IMR-90 (cell line): ENCODE results near the gene HRH3. TPM values are rescaled to one million over a fixed set of nuclear protein-coding genes. Genes with fewer than 3 reads are reported as not detected.

Experiments used
- ATAC-seq: fragments of 200-7000 bp; cut with Tn5 transposase; 2 replicates; pipeline ENCODE4 v1.9.1; 2020; ENCODE audit warnings: low read depth, mild to moderate bottlenecking, moderate library complexity
- BruUV-seq: library from RNA; stranded (reverse); fragments of 400-500 nt; replicated peaks from 2 replicates; lab custom pipeline; 2021; lab: Mats Ljungman, UMichigan
- CTCF ChIA-PET: fragments of 300-600 bp; formaldehyde crosslinking; extraction: SDS; loops from one replicate; lab custom pipeline; 2021; ENCODE audit warnings: antibody characterized with exemption; lab: Yijun Ruan, JAX
- POLR2A ChIA-PET: fragments of 300-600 bp; sonication (Branson Sonifier 250); formaldehyde crosslinking; loops from one replicate; lab custom pipeline; 2022; ENCODE audit warnings: antibody characterized with exemption; ENCODE audit not compliant: unreplicated experiment; lab: Charles Lee
- DNase-seq: peaks from one replicate; pipeline ENCODE4 v3.0.0; 2013
- H2AFZ ChIP-seq: replicated peaks from 2 replicates; pipeline ENCODE3; 2013; ENCODE audit warnings: low read length, mild to moderate bottlenecking; ENCODE audit not compliant: poor library complexity
- H2AK5ac ChIP-seq: 2 replicates; pipeline ENCODE4 v1.6.1; 2013; ENCODE audit warnings: low read depth, low read length, inconsistent platforms
- H2AK9ac ChIP-seq: replicated peaks from 2 replicates; pipeline ENCODE3; 2013; ENCODE audit warnings: mild to moderate bottlenecking, low read depth, low read length, moderate library complexity; ENCODE audit not compliant: poor library complexity
- H2BK120ac ChIP-seq: 2 replicates; pipeline ENCODE4 v1.6.1; 2013; ENCODE audit warnings: low read depth, low read length, inconsistent platforms
- H2BK15ac ChIP-seq: 3 replicates; pipeline ENCODE4 v1.6.1; 2013; ENCODE audit warnings: low read depth, low read length, inconsistent platforms
- H2BK20ac ChIP-seq: 2 replicates; pipeline ENCODE4 v1.6.1; 2013; ENCODE audit warnings: low read depth, mild to moderate bottlenecking, inconsistent platforms, low read length, moderate library complexity
- H2BK5ac ChIP-seq: 2 replicates; pipeline ENCODE4 v1.6.1; 2013; ENCODE audit warnings: mild to moderate bottlenecking, low read depth, low read length, inconsistent platforms; ENCODE audit not compliant: poor library complexity, severe bottlenecking
- H3K14ac ChIP-seq: replicated peaks from 2 replicates; pipeline ENCODE4 v1.6.1; 2013; ENCODE audit warnings: low read depth, low read length, inconsistent platforms
- H3K18ac ChIP-seq: 2 replicates; pipeline ENCODE4 v1.6.1; 2013; ENCODE audit warnings: low read depth, low read length, control low read depth
- H3K23ac ChIP-seq: 2 replicates; pipeline ENCODE4 v1.6.1; 2013; ENCODE audit warnings: low read depth, low read length, inconsistent platforms
- H3K27ac ChIP-seq: 2 replicates; pipeline ENCODE4 v1.5.1; 2013; ENCODE audit warnings: mild to moderate bottlenecking, control low read depth, low read length; ENCODE audit not compliant: insufficient read depth
- H3K27me3 ChIP-seq: 2 replicates; pipeline ENCODE4 v1.6.1; 2013; ENCODE audit warnings: low read length; ENCODE audit not compliant: control insufficient read depth, insufficient read depth
- H3K36me3 ChIP-seq: 2 replicates; pipeline ENCODE4 v1.6.1; 2013; ENCODE audit warnings: low read length, mixed read lengths; ENCODE audit not compliant: control insufficient read depth, insufficient read depth
- H3K4ac ChIP-seq: 2 replicates; pipeline ENCODE4 v1.6.1; 2013; ENCODE audit warnings: low read depth, low read length, inconsistent platforms
- H3K4me1 ChIP-seq: 2 replicates; pipeline ENCODE4 v1.6.1; 2013; ENCODE audit warnings: low read length, mixed read lengths; ENCODE audit not compliant: control insufficient read depth, insufficient read depth
- H3K4me2 ChIP-seq: 2 replicates; pipeline ENCODE4 v1.6.1; 2013; ENCODE audit warnings: low read depth, mild to moderate bottlenecking, control low read depth, low read length, moderate library complexity
- H3K4me3 ChIP-seq: 2 replicates; pipeline ENCODE4 v1.5.1; 2013; ENCODE audit warnings: low read depth, mild to moderate bottlenecking, control low read depth, low read length, moderate library complexity; ENCODE audit not compliant: insufficient read depth
- H3K56ac ChIP-seq: 2 replicates; pipeline ENCODE4 v1.6.1; 2013; ENCODE audit warnings: low read length, inconsistent platforms; ENCODE audit not compliant: insufficient read depth; ENCODE audit errors: extremely low read depth
- H3K79me1 ChIP-seq, 2 experiments: 2 replicates each; pipeline ENCODE4 v1.6.1; 2013; ENCODE audit warnings: low read length in 2 of 2, inconsistent platforms in 1 of 2, low read depth in 1 of 2
- H3K9ac ChIP-seq: 2 replicates; pipeline ENCODE4 v1.6.1; 2013; ENCODE audit warnings: low read depth, low read length, control low read depth
- H3K9me1 ChIP-seq: 2 replicates; pipeline ENCODE4 v1.6.1; 2013; ENCODE audit warnings: low read length, inconsistent platforms; ENCODE audit not compliant: insufficient read depth
- H3K9me3 ChIP-seq: 2 replicates; pipeline ENCODE4 v1.6.1; 2013; ENCODE audit warnings: low read length; ENCODE audit not compliant: control insufficient read depth, insufficient read depth
- H4K20me1 ChIP-seq: 2 replicates; pipeline ENCODE4 v1.6.1; 2013; ENCODE audit warnings: low read length, inconsistent platforms; ENCODE audit not compliant: insufficient read depth
- H4K5ac ChIP-seq: 2 replicates; pipeline ENCODE4 v1.6.1; 2013; ENCODE audit warnings: mild to moderate bottlenecking, low read depth, low read length, control low read depth
- H4K8ac ChIP-seq, 2 experiments: 2 replicates each; pipeline ENCODE4 v1.6.1; 2013; ENCODE audit warnings: low read depth in 2 of 2, low read length in 2 of 2, control low read depth in 1 of 2, inconsistent platforms in 1 of 2
- H4K91ac ChIP-seq: 2 replicates; pipeline ENCODE4 v1.6.1; 2013; ENCODE audit warnings: low read depth, low read length, inconsistent platforms; ENCODE audit not compliant: insufficient read depth
- CTCF ChIP-seq: conservative IDR thresholded peaks from 2 replicates; pipeline ENCODE4 v1.5.1; 2012; ENCODE audit warnings: mild to moderate bottlenecking, low read depth, low read length, improper control_type of control experiment
- FOS ChIP-seq: fragments of 150-350 bp; IDR thresholded peaks from 2 replicates; pipeline ENCODE4 v1.6.1; 2016; ENCODE audit warnings: low read depth, low read length
- MAFK ChIP-seq: IDR thresholded peaks from 2 replicates; pipeline ENCODE4 v1.6.1; 2012; ENCODE audit warnings: low read depth, low read length, improper control_type of control experiment
- MAZ ChIP-seq: IDR thresholded peaks from 2 replicates; pipeline ENCODE4 v1.6.1; 2012; ENCODE audit warnings: low read depth, mild to moderate bottlenecking, low read length, improper control_type of control experiment, moderate library complexity, borderline replicate concordance
- MXI1 ChIP-seq: IDR thresholded peaks from 2 replicates; pipeline ENCODE4 v1.6.1; 2012; ENCODE audit warnings: low read depth, mild to moderate bottlenecking, low read length, moderate library complexity, borderline replicate concordance
- NFE2L2 ChIP-seq: fragments of 150-350 bp; IDR thresholded peaks from 2 replicates; pipeline ENCODE4 v1.6.1; 2016; ENCODE audit warnings: low read depth, mild to moderate bottlenecking, low read length
- RCOR1 ChIP-seq: IDR thresholded peaks from 2 replicates; pipeline ENCODE4 v1.6.1; 2012; ENCODE audit warnings: mild to moderate bottlenecking, low read length, improper control_type of control experiment; ENCODE audit not compliant: insufficient replicate concordance
- RFX5 ChIP-seq: IDR thresholded peaks from 2 replicates; pipeline ENCODE4 v1.8.0; 2012; ENCODE audit warnings: low read depth, mild to moderate bottlenecking, low read length, moderate library complexity
- SMC3 ChIP-seq: fragments of 150-350 bp; IDR thresholded peaks from 2 replicates; pipeline ENCODE4 v1.6.1; 2016; ENCODE audit warnings: low read depth, mild to moderate bottlenecking, antibody characterized with exemption, low read length, moderate library complexity
- WGBS, 2 experiments: methylation state at CpG; one replicate each; pipeline versions ENCODE4 v1.1.5 to v1.1.7; 2013; ENCODE audit warnings: missing lambda C conversion rate in 2 of 2; ENCODE audit not compliant: insufficient read length in 1 of 2; ENCODE audit errors: extremely low coverage in 2 of 2; 5-methylcytosine and 5-hydroxymethylcytosine counted together
- dilution Hi-C: fragments of 300-500 bp; cut with HindIII; formaldehyde crosslinking; loops from one replicate; pipeline ENCODE4 v1.14.3; 2018; ENCODE audit warnings: low sequenced_read_pairs; ENCODE audit not compliant: unreplicated experiment
- in situ Hi-C: fragments of 300-500 bp; cut with MboI; formaldehyde crosslinking; loops from 3 replicates; pipeline ENCODE4 v1.14.3; 2019; ENCODE audit warnings: low sequenced_read_pairs, inconsistent platforms, mixed read lengths
- intact Hi-C: fragments of 100-400 bp; cut with micrococcal nuclease; formaldehyde crosslinking; loops from 2 replicates; pipeline ENCODE4 v1.10.0; 2022
- polyA plus RNA-seq, 3 experiments: library from polyadenylated mRNA; depleted of rRNA; stranded (reverse); fragments of >200 nt; gene quantifications; 2 replicates each; pipeline ENCODE4 v1.2.3, GENCODE V29; 2012; ENCODE audit warnings: low replicate concordance in 1 of 3
- total RNA-seq: library from RNA; depleted of rRNA; stranded (reverse); fragments of >200 nt; gene quantifications from 2 replicates; pipeline ENCODE4 v1.2.3, GENCODE V29; 2012

Gene HRH3
- total and polyA plus RNA-seq, 2 of the 4 experiments (the other 2 are of a cell fraction): not detected

- no peak overlapping the region for H2AK9ac ChIP-seq
- H2BK20ac ChIP-seq: no peak overlapping the region
- ATAC-seq (no peak), DNase-seq (no peak)
- no peak overlapping the region for H3K4me2 ChIP-seq
- H3K18ac ChIP-seq: no peak overlapping the region
- H3K27me3 ChIP-seq: peaks cover 32% of the 10 kb centered on the region
- no peak overlapping the region for H4K8ac ChIP-seq
- H3K4me3 ChIP-seq: no peak overlapping the region
- intact Hi-C loops: no loop called here
- in situ Hi-C loops: no loop called here
- 78% methylated on average over 8 of the region's 8 CpGs; no CpG with 5 or more reads in 1 of the 2 experiments for WGBS, 2 experiments
- H2AK5ac ChIP-seq: no peak overlapping the region
- no peak overlapping the region for H2BK15ac ChIP-seq
- H3K56ac ChIP-seq: no peak overlapping the region
- CTCF ChIA-PET: no interaction called here
- H2BK5ac ChIP-seq: no peak overlapping the region
- no peak overlapping the region for H3K14ac ChIP-seq
- no peak overlapping the region for H4K91ac ChIP-seq
- H4K5ac ChIP-seq: no peak overlapping the region
- no peak overlapping the region for H2BK120ac ChIP-seq
- no peak overlapping the region for H3K27ac ChIP-seq
- no TSS peak for BruUV-seq
- no peak overlapping the region for H3K23ac ChIP-seq
- POLR2A ChIA-PET: no interaction called here
- no peak overlapping the region for H3K9ac ChIP-seq
- H4K20me1 ChIP-seq: no peaks in the 10 kb centered on the region; the same call in none of the 2 replicates
- no peaks in the 10 kb centered on the region for H3K4me1 ChIP-seq
- H2AFZ ChIP-seq: no peak overlapping the region
- H3K9me3 ChIP-seq: no peaks in the 10 kb centered on the region
- no peaks in the 10 kb centered on the region for H3K9me1 ChIP-seq
- dilution Hi-C loops: no loop called here
- H3K36me3 ChIP-seq: no peaks in the 10 kb centered on the region
- no peak overlapping the region for H3K4ac ChIP-seq
- H3K79me1 ChIP-seq: no peaks in the 10 kb centered on the region; a peak in 1 of 4 replicates
- no peak for TF ChIP-seq NFE2L2
- TF ChIP-seq RFX5: no peak
- no peak for TF ChIP-seq MAZ
- no peak for TF ChIP-seq MXI1
- no peak for TF ChIP-seq RCOR1
- no peak for TF ChIP-seq FOS
- TF ChIP-seq MAFK: no peak
- TF ChIP-seq CTCF: no peak
- no peak for TF ChIP-seq SMC3
Measured at GRCh38 chr20:62211216-62211615, 8.9 kb downstream of the HRH3 start.
